Vagina (tissue), 2 donors: ENCODE data around the gene NELFA.

Experiments
- POLR2A ChIP-seq, 2 donors: fragments of 450-650 bp; IDR thresholded peaks; one replicate each; pipeline ENCODE4 v1.6.1; 2017; ENCODE audit warnings: antibody characterized with exemption in 2 of 2, mild to moderate bottlenecking in 2 of 2, moderate library complexity in 2 of 2
- TF ChIP-seq, protein P1 (sequence below), 3 experiments: fragments of 450-650 bp in 2 of 3; fragments of 200-600 bp in 1 of 3; sonication (generic) in 1 of 3; IDR thresholded peaks; one replicate each; pipeline ENCODE4 v1.5.1; 2017 to 2019; ENCODE audit warnings: antibody characterized with exemption in 3 of 3, mild to moderate bottlenecking in 2 of 3, moderate library complexity in 2 of 3

DNA sequence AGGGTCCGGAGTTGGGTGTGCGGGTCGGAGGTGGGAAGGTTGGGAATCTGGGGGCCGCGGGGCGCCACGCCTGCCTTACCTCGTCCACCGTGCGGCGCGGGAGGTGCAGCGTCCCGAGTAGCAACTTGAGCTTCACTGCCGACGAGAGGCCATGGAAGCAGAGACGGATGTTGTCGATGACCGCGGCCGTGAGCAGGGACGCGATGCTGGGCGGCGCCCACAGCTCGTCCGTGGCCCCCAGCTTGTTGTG is 178 bp downstream of the NELFA start:
- no peak for TF ChIP-seq POLR2A (IDR thresholded peaks at IDR 0.05)
- TF ChIP-seq, protein P1, sequence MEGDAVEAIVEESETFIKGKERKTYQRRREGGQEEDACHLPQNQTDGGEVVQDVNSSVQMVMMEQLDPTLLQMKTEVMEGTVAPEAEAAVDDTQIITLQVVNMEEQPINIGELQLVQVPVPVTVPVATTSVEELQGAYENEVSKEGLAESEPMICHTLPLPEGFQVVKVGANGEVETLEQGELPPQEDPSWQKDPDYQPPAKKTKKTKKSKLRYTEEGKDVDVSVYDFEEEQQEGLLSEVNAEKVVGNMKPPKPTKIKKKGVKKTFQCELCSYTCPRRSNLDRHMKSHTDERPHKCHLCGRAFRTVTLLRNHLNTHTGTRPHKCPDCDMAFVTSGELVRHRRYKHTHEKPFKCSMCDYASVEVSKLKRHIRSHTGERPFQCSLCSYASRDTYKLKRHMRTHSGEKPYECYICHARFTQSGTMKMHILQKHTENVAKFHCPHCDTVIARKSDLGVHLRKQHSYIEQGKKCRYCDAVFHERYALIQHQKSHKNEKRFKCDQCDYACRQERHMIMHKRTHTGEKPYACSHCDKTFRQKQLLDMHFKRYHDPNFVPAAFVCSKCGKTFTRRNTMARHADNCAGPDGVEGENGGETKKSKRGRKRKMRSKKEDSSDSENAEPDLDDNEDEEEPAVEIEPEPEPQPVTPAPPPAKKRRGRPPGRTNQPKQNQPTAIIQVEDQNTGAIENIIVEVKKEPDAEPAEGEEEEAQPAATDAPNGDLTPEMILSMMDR (IDR thresholded peaks at IDR 0.05) = no peak
